ENCODE measurements around the gene COL6A3. TPM values are rescaled to one million over a fixed set of nuclear protein-coding genes. Genes with fewer than 3 reads are reported as not detected.
"Not testable (repeated sequence)": the region's sequence is repeated elsewhere in the genome, so short reads cannot be mapped to it uniquely, and the experiment has no call there.

COL6A3 gene
- total RNA-seq, 1 donor: 0.52 TPM

DNA sequence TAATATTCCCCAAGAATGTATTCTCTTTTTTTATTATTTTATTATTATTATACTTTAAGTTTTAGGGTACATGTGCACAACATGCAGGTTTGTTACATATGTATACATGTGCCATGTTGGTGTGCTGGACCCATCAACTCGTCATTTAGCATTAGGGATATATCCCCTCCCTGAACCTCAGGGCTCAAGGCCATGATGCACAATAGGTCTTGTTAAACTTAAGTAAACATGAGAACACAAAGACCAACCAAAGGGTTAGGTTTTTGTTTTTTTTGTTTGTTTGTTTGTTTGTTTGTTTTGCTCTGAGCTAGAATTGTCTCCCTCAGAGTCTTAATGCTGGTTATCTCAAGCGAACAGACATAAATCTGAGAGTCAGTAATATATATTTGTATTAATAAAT lies 4.7 kb downstream of the COL6A3 start:
- not testable (repeated sequence) for H3K9me3 ChIP-seq (ENCODE audit: low read depth, low read length)

DNA sequence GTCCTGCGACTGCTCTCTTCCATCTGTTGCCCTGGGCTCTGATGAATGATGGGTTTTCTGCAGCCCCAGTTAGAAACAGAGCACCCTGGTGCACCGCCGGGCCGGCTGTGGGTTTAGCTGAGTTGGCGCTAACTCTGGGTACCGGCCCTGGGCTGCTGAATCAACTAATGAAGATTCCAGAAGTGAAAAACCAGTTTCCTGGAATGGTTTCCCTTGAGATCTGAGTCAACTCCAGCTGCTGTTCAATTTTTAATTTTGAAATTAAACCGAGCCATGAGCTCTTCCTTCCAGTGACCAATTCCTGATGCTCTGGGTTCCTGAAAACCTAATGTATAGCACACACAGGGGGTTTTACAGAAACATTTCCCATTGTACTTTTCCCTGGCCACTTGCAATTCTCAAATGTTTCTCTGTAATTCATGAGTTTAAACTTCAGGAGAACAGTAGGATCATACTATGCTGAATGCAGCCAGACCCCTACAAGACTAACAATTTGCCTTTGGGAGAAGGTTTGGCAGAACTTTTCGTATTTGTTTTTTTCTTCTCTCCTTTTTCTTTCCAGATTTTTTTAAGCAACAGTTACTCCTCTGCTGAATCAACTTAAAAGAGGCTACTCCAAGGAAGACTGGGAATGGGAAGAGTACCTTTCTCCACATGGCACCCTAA lies 5.5 kb downstream of the COL6A3 start:
- no peak overlapping the region for H3K4me3 ChIP-seq (ENCODE audit: low read length)
- no peaks in the 10 kb centered on the region for H3K9me3 ChIP-seq (ENCODE audit: low read depth, low read length)
- no peaks in the 10 kb centered on the region for H3K4me1 ChIP-seq (ENCODE audit: insufficient read depth, low read length)
- H3K27me3 ChIP-seq (ENCODE audit: insufficient read depth, low read length): no peaks in the 10 kb centered on the region

More for the DNA sequence above, 4.7 kb downstream of the COL6A3 start:
- not testable (repeated sequence) for H3K4me3 ChIP-seq (ENCODE audit: low read length); H3K4me1 ChIP-seq (ENCODE audit: insufficient read depth, low read length); H3K27me3 ChIP-seq (ENCODE audit: insufficient read depth, low read length)

DNA sequence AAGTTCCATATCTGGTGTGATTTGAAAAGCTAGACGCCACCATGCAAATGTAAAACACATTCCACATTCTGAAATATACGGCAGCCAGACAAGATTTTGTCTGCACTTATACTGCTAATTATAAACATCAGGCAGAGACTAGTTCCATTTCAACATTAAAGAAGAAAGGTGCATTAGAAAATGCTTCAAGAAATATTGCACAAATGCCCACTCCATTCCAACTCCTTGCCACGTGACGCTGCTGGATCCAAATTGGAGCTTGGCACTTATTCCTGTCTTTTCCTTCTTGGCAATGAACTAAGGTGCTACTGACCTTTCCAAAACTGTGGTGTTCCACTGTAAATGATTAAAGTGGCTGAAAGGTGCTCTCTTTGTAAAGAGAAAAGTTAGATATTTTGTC lies 6.3 kb downstream of the COL6A3 start:
- no peaks in the 10 kb centered on the region for H3K9me3 ChIP-seq (ENCODE audit: low read depth, low read length)
- H3K4me1 ChIP-seq (ENCODE audit: insufficient read depth, low read length): no peaks in the 10 kb centered on the region
- H3K4me3 ChIP-seq (ENCODE audit: low read length): no peak overlapping the region
- no peaks in the 10 kb centered on the region for H3K27me3 ChIP-seq (ENCODE audit: insufficient read depth, low read length)

DNA sequence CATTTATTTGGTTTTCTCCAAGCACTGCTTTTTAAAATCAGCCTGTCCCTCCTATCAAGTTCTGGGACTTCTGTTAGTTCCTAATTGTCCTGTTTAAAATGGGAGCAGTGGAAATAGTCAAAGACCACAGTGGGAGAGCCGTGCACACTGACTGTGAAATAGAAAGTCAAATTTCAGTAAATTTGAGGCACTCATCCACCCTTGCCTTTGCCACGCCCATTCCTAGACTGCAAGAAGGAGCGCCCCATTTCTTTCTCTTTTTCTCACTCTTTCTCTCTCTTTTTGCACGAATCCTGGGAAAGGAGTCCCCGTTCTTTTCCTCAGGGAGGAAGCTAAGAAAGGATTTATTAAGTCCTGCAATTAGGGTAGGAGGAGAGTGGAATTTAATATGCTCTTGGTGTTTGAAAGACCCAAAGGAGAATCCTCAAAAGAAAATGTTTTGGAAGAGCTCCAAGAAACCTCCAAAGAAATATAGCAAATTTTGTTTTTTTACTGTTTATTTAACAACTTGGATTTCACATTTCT lies 7.5 kb downstream of the COL6A3 start:
- Histone ChIP-seq H3K4me1 (ENCODE audit: insufficient read depth, low read length) (no peaks in the 10 kb centered on the region), H3K4me3 (ENCODE audit: low read length) (no peak overlapping the region), H3K27me3 (ENCODE audit: insufficient read depth, low read length) (no peaks in the 10 kb centered on the region), H3K9me3 (ENCODE audit: low read depth, low read length) (no peaks in the 10 kb centered on the region)

DNA sequence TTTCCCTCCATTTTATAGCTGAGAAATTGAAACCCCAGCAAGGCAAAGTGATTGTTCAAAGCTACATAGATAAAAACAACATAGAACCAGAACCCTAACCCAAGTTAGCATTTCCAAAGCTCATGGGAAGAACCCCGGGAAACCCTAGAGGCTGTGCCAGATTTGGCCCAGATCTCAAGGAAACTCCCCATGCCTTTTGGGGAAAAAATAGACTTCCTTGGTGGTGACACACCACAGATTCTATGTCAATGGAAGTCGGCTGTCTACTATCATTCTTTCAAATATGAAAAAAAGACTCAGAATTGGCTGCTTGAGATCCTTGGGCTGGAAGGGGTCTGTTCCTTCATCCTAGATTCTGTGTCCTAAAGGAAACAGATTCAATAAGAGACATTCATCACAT lies 8.4 kb downstream of the COL6A3 start:
- no peaks in the 10 kb centered on the region for H3K4me1 ChIP-seq (ENCODE audit: insufficient read depth, low read length)
- H3K9me3 ChIP-seq (ENCODE audit: low read depth, low read length): no peaks in the 10 kb centered on the region
- no peak overlapping the region for H3K4me3 ChIP-seq (ENCODE audit: low read length)
- no peaks in the 10 kb centered on the region for H3K27me3 ChIP-seq (ENCODE audit: insufficient read depth, low read length)

DNA sequence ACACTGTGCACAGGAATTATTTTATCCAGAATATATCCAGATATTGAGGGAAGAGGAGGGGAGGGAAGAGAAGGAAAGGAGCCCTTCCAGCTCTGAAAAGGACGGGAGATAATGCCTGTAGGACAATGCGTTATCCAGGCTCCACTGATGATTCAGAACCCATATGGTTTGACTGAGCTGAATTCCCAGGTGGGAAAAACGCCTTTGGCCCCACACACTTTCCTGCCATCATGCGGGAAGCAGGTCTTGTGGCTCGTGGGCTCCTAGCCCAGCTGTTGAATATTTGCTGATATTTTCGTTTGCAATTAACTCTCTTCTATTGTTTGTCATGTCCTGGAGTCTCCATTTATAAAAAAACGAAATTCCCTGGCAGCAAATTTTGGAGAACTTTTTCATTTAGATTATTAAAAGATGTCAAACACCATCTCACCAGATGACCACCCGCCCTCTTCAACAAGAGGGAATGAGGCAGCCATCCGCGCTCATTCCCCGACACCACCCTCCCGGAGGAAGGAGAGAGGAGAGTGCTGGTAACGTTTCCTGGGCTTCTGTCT lies 8.9 kb downstream of the COL6A3 start:
- Histone ChIP-seq H3K27me3 (ENCODE audit: insufficient read depth, low read length) (no peaks in the 10 kb centered on the region), H3K4me3 (ENCODE audit: low read length) (no peak overlapping the region), H3K9me3 (ENCODE audit: low read depth, low read length) (no peaks in the 10 kb centered on the region), H3K4me1 (ENCODE audit: insufficient read depth, low read length) (no peaks in the 10 kb centered on the region)

DNA sequence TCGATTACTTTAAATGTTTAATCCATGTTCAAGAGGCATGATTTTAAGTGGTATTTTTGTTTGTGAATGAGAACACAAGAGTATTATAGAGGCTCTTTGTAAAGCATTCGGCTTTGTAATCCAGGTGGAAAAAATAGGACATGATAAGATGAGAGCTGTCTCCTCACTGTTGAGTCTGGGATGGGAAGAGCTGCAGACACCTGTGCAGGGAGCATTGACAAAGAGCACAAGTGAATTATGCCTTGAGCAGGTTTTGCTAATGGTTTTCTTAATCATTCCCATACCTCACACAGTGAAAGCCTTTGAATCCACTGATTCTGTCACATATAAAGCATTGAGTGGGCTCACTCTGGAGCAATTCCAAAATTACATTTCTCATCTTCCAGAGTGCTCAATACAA lies 9.6 kb downstream of the COL6A3 start:
- no peaks in the 10 kb centered on the region for H3K9me3 ChIP-seq (ENCODE audit: low read depth, low read length)
- no peaks in the 10 kb centered on the region for H3K4me1 ChIP-seq (ENCODE audit: insufficient read depth, low read length)
- H3K27me3 ChIP-seq (ENCODE audit: insufficient read depth, low read length): no peaks in the 10 kb centered on the region
- no peak overlapping the region for H3K4me3 ChIP-seq (ENCODE audit: low read length)

DNA sequence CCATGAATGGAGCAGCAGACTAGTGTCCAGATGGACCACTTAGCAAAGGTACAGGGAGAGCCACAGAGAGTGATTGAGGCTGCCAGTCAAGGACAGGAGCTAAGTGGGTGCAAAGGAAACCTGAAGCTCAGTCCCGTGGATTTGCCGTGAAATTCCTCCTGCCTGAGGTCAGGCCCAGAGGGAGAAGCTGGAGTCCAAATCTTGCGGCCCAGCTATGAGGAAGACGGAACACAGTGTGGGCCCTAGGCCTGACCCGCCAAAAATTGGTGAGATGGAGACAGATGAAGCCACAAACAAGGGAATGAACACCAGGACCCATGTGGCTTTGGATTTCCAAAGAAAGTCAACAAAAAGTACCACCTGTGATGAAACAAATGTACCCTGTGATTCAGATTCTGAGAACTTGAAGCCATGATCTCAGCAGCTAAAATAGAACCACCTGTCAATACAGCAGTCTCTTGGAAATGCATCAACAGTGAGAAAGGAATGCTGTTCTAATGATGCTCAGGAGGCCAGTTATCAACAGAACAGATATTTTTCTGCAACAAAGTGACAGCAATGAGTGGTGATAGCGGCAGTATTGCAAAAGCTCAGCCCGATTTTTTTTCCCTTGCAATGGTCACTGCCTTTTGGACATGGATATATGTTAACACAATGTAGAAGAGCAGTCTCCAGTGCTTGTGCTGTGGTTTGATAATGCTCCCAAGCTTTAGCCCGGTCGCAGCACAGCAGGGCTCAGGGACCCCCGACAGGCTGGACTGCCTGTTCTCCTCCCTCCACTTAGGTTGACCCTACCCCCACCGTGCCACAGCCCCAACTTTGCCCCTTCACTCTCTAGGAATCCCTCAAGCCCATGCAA lies 10.7 kb downstream of the COL6A3 start:
- Histone ChIP-seq H3K4me3 (ENCODE audit: low read length) (no peak overlapping the region), H3K9me3 (ENCODE audit: low read depth, low read length) (no peaks in the 10 kb centered on the region), H3K27me3 (ENCODE audit: insufficient read depth, low read length) (no peaks in the 10 kb centered on the region), H3K4me1 (ENCODE audit: insufficient read depth, low read length) (no peaks in the 10 kb centered on the region)

DNA sequence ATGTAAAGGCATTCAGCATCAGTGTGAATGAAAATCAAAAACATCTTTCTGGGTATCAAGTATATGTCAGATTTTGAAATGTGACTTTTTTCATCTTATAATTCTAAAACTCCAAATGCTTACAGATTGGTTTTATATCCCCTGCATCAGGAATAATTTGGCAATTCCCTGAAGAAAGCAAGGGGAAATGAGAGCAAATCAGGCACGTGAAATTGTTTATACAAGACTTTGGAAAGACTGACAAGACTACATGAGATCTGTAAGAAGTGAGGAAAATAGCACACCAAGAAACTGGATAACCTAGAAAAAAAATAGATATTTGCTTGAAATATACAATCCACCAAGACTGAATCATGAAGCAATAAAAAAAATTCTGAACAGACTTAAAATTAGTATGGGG lies 13.8 kb downstream of the COL6A3 start:
- Histone ChIP-seq H3K9me3 (ENCODE audit: low read depth, low read length) (no peaks in the 10 kb centered on the region), H3K27me3 (ENCODE audit: insufficient read depth, low read length) (no peaks in the 10 kb centered on the region), H3K4me3 (ENCODE audit: low read length) (no peak overlapping the region)

DNA sequence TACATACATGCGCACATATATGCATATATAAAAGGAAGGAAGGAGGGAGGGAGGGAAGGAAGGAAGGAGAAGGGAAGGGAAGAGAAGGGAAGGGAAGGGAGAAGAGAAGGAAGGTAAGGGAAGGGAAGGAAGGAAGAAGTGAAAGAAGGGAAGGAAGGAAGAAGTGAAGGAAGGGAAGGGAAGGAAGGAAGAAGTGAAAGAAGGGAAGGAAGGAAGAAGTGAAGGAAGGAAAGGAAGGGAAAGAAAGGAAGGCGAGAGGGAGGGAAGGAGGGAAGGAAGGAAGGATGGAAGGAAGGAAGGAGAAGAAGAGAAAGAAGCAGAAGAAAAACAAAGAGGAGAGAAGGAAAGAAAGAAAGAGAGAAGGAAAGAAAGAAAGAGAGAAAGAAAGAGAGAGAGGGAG lies 16.9 kb downstream of the COL6A3 start:
- H3K9me3 ChIP-seq (ENCODE audit: low read depth, low read length): no peaks in the 10 kb centered on the region
- no peak overlapping the region for H3K4me3 ChIP-seq (ENCODE audit: low read length)
- H3K4me1 ChIP-seq (ENCODE audit: insufficient read depth, low read length): no peaks in the 10 kb centered on the region
- H3K27me3 ChIP-seq (ENCODE audit: insufficient read depth, low read length): no peaks in the 10 kb centered on the region

More for the DNA sequence above, 13.8 kb downstream of the COL6A3 start:
- H3K4me1 ChIP-seq (ENCODE audit: insufficient read depth, low read length): no peaks in the 10 kb centered on the region

DNA sequence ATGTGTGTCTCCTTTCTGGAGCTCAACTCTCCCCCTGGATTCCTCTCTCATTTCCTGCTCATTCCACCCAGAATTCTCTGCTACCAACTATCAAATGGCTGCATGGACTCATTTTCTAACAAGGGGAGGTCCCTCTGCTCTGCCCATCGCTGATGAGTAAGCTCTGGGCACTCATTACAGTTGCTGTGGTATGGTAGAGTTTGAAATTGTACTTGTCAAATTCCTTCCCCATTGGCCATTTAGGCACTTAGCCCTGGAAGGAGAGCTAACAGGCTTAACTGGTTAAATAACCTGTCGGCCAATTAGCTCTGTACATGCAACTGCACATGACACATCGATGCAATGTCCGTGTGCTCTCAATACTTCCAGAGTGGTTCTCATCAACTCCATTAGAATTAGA lies 20.4 kb downstream of the COL6A3 start:
- H3K9me3 ChIP-seq (ENCODE audit: low read depth, low read length): no peaks in the 10 kb centered on the region
- H3K4me1 ChIP-seq (ENCODE audit: insufficient read depth, low read length): no peaks in the 10 kb centered on the region
- H3K4me3 ChIP-seq (ENCODE audit: low read length): no peak overlapping the region
- H3K27me3 ChIP-seq (ENCODE audit: insufficient read depth, low read length): no peaks in the 10 kb centered on the region

DNA sequence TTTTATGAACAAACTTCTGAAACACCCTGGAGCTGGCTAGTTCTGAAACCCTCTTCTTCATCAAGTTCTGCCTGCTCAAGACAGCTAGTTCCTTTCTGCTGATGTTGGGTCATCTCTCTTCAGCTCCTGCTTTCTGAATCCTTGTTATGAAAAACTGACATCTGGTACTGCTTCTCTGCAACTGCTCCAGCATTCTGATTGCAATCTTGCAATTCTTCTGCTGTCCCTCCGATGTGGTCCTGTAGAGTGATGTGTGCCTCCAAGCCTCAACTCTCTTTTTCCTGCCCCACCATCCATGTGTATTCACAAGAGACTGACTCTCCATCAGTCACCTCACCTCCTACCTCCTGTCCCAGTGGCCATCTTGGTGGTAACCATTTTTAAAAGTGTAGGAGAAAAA lies 21.8 kb downstream of the COL6A3 start:
- H3K4me1 ChIP-seq (ENCODE audit: insufficient read depth, low read length): no peaks in the 10 kb centered on the region
- no peak overlapping the region for H3K4me3 ChIP-seq (ENCODE audit: low read length)
- H3K9me3 ChIP-seq (ENCODE audit: low read depth, low read length): no peaks in the 10 kb centered on the region
- no peaks in the 10 kb centered on the region for H3K27me3 ChIP-seq (ENCODE audit: insufficient read depth, low read length)

DNA sequence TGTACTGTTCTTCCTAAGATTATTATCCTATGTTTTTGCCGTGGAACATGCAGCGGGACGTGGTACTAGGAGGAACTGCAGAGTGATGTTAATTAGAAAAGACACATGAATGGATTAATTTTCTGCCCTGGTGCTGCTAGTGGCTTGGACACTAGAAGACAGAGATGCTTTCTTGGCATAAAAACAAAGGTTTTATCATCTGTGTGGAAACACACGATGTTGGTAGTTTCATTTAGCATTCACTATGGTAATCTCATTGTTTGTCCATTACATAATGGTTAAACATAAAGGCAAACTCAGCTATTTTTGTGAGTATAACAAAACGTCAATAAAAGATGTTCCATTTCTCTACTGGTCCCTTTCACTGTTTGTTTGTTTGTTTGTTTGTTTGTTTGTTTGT lies 22.8 kb downstream of the COL6A3 start:
- no peaks in the 10 kb centered on the region for H3K9me3 ChIP-seq (ENCODE audit: low read depth, low read length)
- H3K4me3 ChIP-seq (ENCODE audit: low read length): no peak overlapping the region
- H3K4me1 ChIP-seq (ENCODE audit: insufficient read depth, low read length): no peaks in the 10 kb centered on the region
- no peaks in the 10 kb centered on the region for H3K27me3 ChIP-seq (ENCODE audit: insufficient read depth, low read length)

DNA sequence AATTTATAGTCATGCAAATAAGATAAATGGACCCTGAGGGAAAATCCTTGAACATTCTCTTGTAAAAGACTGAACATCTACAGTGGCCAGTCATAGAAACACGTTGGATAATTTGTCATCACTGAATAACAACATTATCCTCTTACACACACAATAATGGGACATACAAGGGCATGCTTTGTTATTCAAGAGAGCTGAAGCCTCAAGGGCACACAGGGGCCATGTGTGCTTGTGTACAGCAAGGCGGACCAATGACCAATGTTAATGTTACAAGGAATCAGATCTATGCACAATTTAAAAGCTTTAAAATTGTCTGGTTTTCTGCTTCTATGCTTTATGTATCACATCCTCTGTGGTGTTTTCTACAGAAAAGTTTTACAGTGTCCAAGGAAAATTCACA lies 23.7 kb downstream of the COL6A3 start:
- Histone ChIP-seq H3K27me3 (ENCODE audit: insufficient read depth, low read length) (no peaks in the 10 kb centered on the region), H3K4me3 (ENCODE audit: low read length) (no peak overlapping the region), H3K4me1 (ENCODE audit: insufficient read depth, low read length) (no peaks in the 10 kb centered on the region), H3K9me3 (ENCODE audit: low read depth, low read length) (no peaks in the 10 kb centered on the region)

DNA sequence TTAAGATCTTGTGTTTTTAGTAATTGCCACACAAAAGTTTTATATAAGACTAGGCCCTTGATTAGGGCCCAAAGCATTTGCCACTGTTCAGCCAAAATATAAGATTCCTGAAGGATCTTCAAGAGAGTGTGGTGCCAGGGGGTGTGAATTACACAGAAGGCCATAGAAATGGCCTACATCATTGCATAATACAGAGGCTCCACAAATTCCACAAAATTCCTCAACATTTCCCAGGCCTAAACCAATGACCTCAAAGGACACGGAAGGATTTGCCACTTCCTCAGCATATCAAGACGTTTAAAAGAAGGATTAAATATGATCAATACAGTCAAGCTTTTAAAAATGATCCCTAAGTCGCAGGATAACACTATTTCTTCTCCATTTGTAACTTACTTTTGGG lies 24.1 kb downstream of the COL6A3 start:
- H3K4me1 ChIP-seq (ENCODE audit: insufficient read depth, low read length): no peaks in the 10 kb centered on the region
- no peak overlapping the region for H3K4me3 ChIP-seq (ENCODE audit: low read length)
- H3K9me3 ChIP-seq (ENCODE audit: low read depth, low read length): no peaks in the 10 kb centered on the region
- H3K27me3 ChIP-seq (ENCODE audit: insufficient read depth, low read length): no peaks in the 10 kb centered on the region

All from mononuclear cell (primary cell).